Measurements from ENCODE around the gene OSTC.

Gene OSTC

GRCh38 chr4:108694423-108694822 lies 44.0 kb downstream of the OSTC start:
- H3K79me2 ChIP-seq (ENCODE audit: insufficient read depth, low read length), result no peaks in the 10 kb centered on the region
- no peaks in the 10 kb centered on the region for H3F3A ChIP-seq (ENCODE audit: low read depth)
- H3K9me3 ChIP-seq (ENCODE audit: insufficient read depth, low read depth, low read length), result no peaks in the 10 kb centered on the region
- no peak overlapping the region for H2AFZ ChIP-seq (ENCODE audit: low read length)
- no peaks in the 10 kb centered on the region for H4K20me1 ChIP-seq (ENCODE audit: insufficient read depth, low read length, poor library complexity, severe bottlenecking)
- no peak for TF ChIP-seq EZH2phosphoT487 (IDR thresholded peaks at IDR 0.05; ENCODE audit: borderline replicate concordance)
- TF ChIP-seq, protein P1, sequence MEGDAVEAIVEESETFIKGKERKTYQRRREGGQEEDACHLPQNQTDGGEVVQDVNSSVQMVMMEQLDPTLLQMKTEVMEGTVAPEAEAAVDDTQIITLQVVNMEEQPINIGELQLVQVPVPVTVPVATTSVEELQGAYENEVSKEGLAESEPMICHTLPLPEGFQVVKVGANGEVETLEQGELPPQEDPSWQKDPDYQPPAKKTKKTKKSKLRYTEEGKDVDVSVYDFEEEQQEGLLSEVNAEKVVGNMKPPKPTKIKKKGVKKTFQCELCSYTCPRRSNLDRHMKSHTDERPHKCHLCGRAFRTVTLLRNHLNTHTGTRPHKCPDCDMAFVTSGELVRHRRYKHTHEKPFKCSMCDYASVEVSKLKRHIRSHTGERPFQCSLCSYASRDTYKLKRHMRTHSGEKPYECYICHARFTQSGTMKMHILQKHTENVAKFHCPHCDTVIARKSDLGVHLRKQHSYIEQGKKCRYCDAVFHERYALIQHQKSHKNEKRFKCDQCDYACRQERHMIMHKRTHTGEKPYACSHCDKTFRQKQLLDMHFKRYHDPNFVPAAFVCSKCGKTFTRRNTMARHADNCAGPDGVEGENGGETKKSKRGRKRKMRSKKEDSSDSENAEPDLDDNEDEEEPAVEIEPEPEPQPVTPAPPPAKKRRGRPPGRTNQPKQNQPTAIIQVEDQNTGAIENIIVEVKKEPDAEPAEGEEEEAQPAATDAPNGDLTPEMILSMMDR (conservative IDR thresholded peaks at IDR 0.05; ENCODE audit: low read length), result no peak
- H3K4me3 ChIP-seq (ENCODE audit: low read length, poor library complexity, severe bottlenecking), result no peak overlapping the region
- no peak overlapping the region for H3K9ac ChIP-seq (ENCODE audit: low read depth, low read length, poor library complexity, severe bottlenecking)
- no peaks in the 10 kb centered on the region for H3K27me3 ChIP-seq (ENCODE audit: insufficient read depth, low read length, poor library complexity, severe bottlenecking)
- H3K36me3 ChIP-seq (ENCODE audit: insufficient read depth, low read length), result no peaks in the 10 kb centered on the region
- H3K4me2 ChIP-seq (ENCODE audit: low read depth, low read length, poor library complexity, severe bottlenecking), result no peak overlapping the region
- H3K4me1 ChIP-seq (ENCODE audit: insufficient read depth, low read length, poor library complexity, severe bottlenecking), result no peaks in the 10 kb centered on the region
- no peaks in the 10 kb centered on the region for H3K9me2 ChIP-seq (replicated peaks; ENCODE audit: low read depth, low read length)

DNA sequence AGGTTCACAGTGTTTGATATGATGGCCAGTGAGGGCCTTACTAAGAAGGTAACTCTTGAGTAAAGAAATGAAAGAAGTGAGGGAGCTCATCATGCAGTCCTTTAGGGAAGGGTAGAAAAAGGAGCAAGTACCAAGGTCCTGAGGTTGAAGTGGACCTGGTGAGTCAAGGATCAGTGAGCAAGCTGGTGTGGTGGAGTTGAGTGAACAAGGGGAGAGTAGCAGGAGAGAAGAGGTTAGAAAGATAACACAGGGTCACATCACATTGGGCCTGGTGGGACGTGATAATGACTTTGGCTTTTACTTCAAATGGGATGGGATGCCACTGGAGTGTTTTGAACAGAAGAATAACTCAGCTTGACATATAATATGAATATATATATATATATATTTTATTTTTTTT lies 44.7 kb downstream of the OSTC start:
- Histone ChIP-seq H4K20me1 (ENCODE audit: insufficient read depth, low read length, poor library complexity, severe bottlenecking) (no peaks in the 10 kb centered on the region), H3K27me3 (ENCODE audit: insufficient read depth, low read length, poor library complexity, severe bottlenecking) (no peaks in the 10 kb centered on the region), H2AFZ (ENCODE audit: low read length) (no peak overlapping the region), H3F3A (ENCODE audit: low read depth) (no peaks in the 10 kb centered on the region), H3K4me2 (ENCODE audit: low read depth, low read length, poor library complexity, severe bottlenecking) (no peak overlapping the region), H3K4me3 (ENCODE audit: low read length, poor library complexity, severe bottlenecking) (no peak overlapping the region), H3K9ac (ENCODE audit: low read depth, low read length, poor library complexity, severe bottlenecking) (no peak overlapping the region), H3K36me3 (ENCODE audit: insufficient read depth, low read length) (no peaks in the 10 kb centered on the region), H3K4me1 (ENCODE audit: insufficient read depth, low read length, poor library complexity, severe bottlenecking) (peaks cover under 1% of the 10 kb centered on the region), H3K9me3 (ENCODE audit: insufficient read depth, low read depth, low read length) (no peaks in the 10 kb centered on the region), H3K9me2 (replicated peaks; ENCODE audit: low read depth, low read length) (no peaks in the 10 kb centered on the region), H3K79me2 (ENCODE audit: insufficient read depth, low read length) (no peaks in the 10 kb centered on the region)
- no peak for TF ChIP-seq EZH2phosphoT487 (IDR thresholded peaks at IDR 0.05; ENCODE audit: borderline replicate concordance)
- TF ChIP-seq, protein P1 (conservative IDR thresholded peaks at IDR 0.05; ENCODE audit: low read length), result no peak

GRCh38 chr4:108696160-108696559 lies 45.8 kb downstream of the OSTC start:
- Histone ChIP-seq H3K79me2 (ENCODE audit: insufficient read depth, low read length) (no peaks in the 10 kb centered on the region), H3K4me2 (ENCODE audit: low read depth, low read length, poor library complexity, severe bottlenecking) (no peak overlapping the region), H3K9ac (ENCODE audit: low read depth, low read length, poor library complexity, severe bottlenecking) (no peak overlapping the region), H4K20me1 (ENCODE audit: insufficient read depth, low read length, poor library complexity, severe bottlenecking) (no peaks in the 10 kb centered on the region), H3K9me3 (ENCODE audit: insufficient read depth, low read depth, low read length) (no peaks in the 10 kb centered on the region), H3K36me3 (ENCODE audit: insufficient read depth, low read length) (no peaks in the 10 kb centered on the region), H3K4me3 (ENCODE audit: low read length, poor library complexity, severe bottlenecking) (no peak overlapping the region), H3K9me2 (replicated peaks; ENCODE audit: low read depth, low read length) (no peaks in the 10 kb centered on the region), H3F3A (ENCODE audit: low read depth) (0 out of 2 replicates have a peak, but pooled peaks cover 4% of the 10 kb centered on the region), H2AFZ (ENCODE audit: low read length) (no peak overlapping the region), H3K4me1 (ENCODE audit: insufficient read depth, low read length, poor library complexity, severe bottlenecking) (peaks cover 11% of the 10 kb centered on the region), H3K27me3 (ENCODE audit: insufficient read depth, low read length, poor library complexity, severe bottlenecking) (no peaks in the 10 kb centered on the region)
- TF ChIP-seq, protein P1 (conservative IDR thresholded peaks at IDR 0.05; ENCODE audit: low read length), result no peak
- TF ChIP-seq EZH2phosphoT487 (IDR thresholded peaks at IDR 0.05; ENCODE audit: borderline replicate concordance), result no peak

All from Loucy (cell line).